Endothelial cell of coronary artery (primary cell): Measurements from ENCODE around the gene KRT77. TPM values are rescaled to one million over a fixed set of nuclear protein-coding genes. Genes with fewer than 3 reads are reported as not detected.

Experiments
- total RNA-seq: library from RNA; depleted of rRNA; stranded (reverse); fragments of >200 nt; gene quantifications from 2 replicates; pipeline ENCODE4 v1.2.3, GENCODE V29; 2014

Gene KRT77
- total RNA-seq, result not detected in 2 replicates

GRCh38 chr12:52703424-52703823, at the start of gene KRT77:
Gene KRT77, minus strand, starts transcription at chr12:52703524. Its CDS starts 90 bp downstream, at chr12:52703434.

GRCh38 chr12:52680363-52680762, 23.0 kb downstream of the KRT77 start, which contains the start of gene KRT1:
Gene KRT1, minus strand, starts transcription at chr12:52680407. Its CDS starts 59 bp downstream, at chr12:52680348.

GRCh38 chr12:52651726-52652261, 51.5 kb downstream of the KRT77 start, which contains the start of gene KRT2:
Gene KRT2, minus strand, starts transcription at chr12:52652211. Its CDS starts 69 bp downstream, at chr12:52652142.

Other genes with a start within 250 kb of the KRT77 start
- gene KRT6C, start 229.7 kb downstream of the KRT77 start, total RNA-seq, result not detected in 2 replicates
- gene KRT6A, start 210.3 kb downstream of the KRT77 start, total RNA-seq, result 0.27 and 0.56 TPM in 2 replicates
- 0.18 and 0.28 TPM in 2 replicates for gene KRT5, start 183.1 kb downstream of the KRT77 start, total RNA-seq
- gene KRT71, start 150.4 kb downstream of the KRT77 start, total RNA-seq, result not detected in 2 replicates
- gene KRT74, start 129.7 kb downstream of the KRT77 start, total RNA-seq, result not detected in 2 replicates
- gene KRT72, start 102.1 kb downstream of the KRT77 start, total RNA-seq, result not detected in 2 replicates
- not detected in 2 replicates for gene KRT73, start 85.0 kb downstream of the KRT77 start, total RNA-seq
- gene KRT2, start 51.3 kb downstream of the KRT77 start, total RNA-seq, result not detected in 2 replicates
- not detected in 2 replicates for gene KRT1, start 23.1 kb downstream of the KRT77 start, total RNA-seq
- gene KRT76, start 73.8 kb upstream of the KRT77 start, total RNA-seq, result not detected in 2 replicates
- gene KRT3, start 92.6 kb upstream of the KRT77 start, total RNA-seq, result not detected in 2 replicates
- not detected in 2 replicates for gene KRT4, start 110.6 kb upstream of the KRT77 start, total RNA-seq
- 0.28 TPM in 1 of 2 replicates, not detected in the other for gene KRT79, start 130.8 kb upstream of the KRT77 start, total RNA-seq
- gene KRT78, start 145.5 kb upstream of the KRT77 start, total RNA-seq, result not detected in 2 replicates
- gene KRT8, start 201.6 kb upstream of the KRT77 start, total RNA-seq, result 9.2 and 20.7 TPM in 2 replicates
- 278 and 369 TPM in 2 replicates for gene KRT18, start 245.6 kb upstream of the KRT77 start, total RNA-seq